HEK293 (cell line): ENCODE data around the gene PNMA1.

Source experiments
- CTCF ChIA-PET: fragments of 350-600 bp; formaldehyde crosslinking; extraction: SDS; loops from one replicate; lab custom pipeline; 2021; ENCODE audit warnings: antibody characterized with exemption; lab: Yijun Ruan, JAX
- POLR2A ChIA-PET: fragments of 300-600 bp; formaldehyde crosslinking; extraction: SDS; loops from one replicate; lab custom pipeline; 2020; ENCODE audit warnings: antibody characterized with exemption, inconsistent platforms; lab: Yijun Ruan, JAX
- H3K27ac ChIP-seq: fragments of 200-500 bp; sonication (Bioruptor generic); 2 replicates; pipeline ENCODE4 v1.5.1; 2014; ENCODE audit warnings: low read depth, low read length, control low read depth, inconsistent platforms; ENCODE audit errors: extremely low read depth
- H3K36me3 ChIP-seq, 2 experiments: fragments of 200-500 bp in 1 of 2; sonication (Bioruptor generic) in 1 of 2; 1 replicate in 1 of 2; 2 replicates in 1 of 2; pipeline ENCODE4 v1.5.1; 2014 to 2017; ENCODE audit warnings: inconsistent platforms in 2 of 2, low read length in 2 of 2; ENCODE audit not compliant: control insufficient read depth in 2 of 2, insufficient read depth in 1 of 2
- H3K4me1 ChIP-seq: fragments of 200-500 bp; sonication (Bioruptor generic); 2 replicates; pipeline ENCODE4 v1.5.1; 2014; ENCODE audit warnings: mild to moderate bottlenecking, low read length, inconsistent platforms; ENCODE audit not compliant: control insufficient read depth, insufficient read depth
- H3K4me3 ChIP-seq: 2 replicates; pipeline ENCODE4 v1.5.1; 2011; ENCODE audit warnings: low read depth, mild to moderate bottlenecking, control low read depth, low read length, moderate library complexity
- H3K9me3 ChIP-seq: fragments of 200-500 bp; sonication (Bioruptor generic); 2 replicates; pipeline ENCODE4 v1.5.1; 2014; ENCODE audit warnings: low read depth, low read length, inconsistent platforms; ENCODE audit not compliant: control insufficient read depth, insufficient read depth
- BCL11B ChIP-seq: fragments of 450-650 bp; formaldehyde crosslinking; IDR thresholded peaks from 2 replicates; pipeline ENCODE4 v1.5.1; 2016; ENCODE audit warnings: low read depth, missing biosample characterization, missing genetic modification characterization
- GLIS1 ChIP-seq: fragments of 450-650 bp; formaldehyde crosslinking; IDR thresholded peaks from 2 replicates; pipeline ENCODE4 v1.5.1; 2016; ENCODE audit warnings: missing biosample characterization, missing genetic modification characterization
- GLIS2 ChIP-seq: fragments of 450-650 bp; formaldehyde crosslinking; IDR thresholded peaks from 2 replicates; pipeline ENCODE4 v1.5.1; 2016; ENCODE audit warnings: missing biosample characterization, missing genetic modification characterization
- KLF16 ChIP-seq: fragments of 450-650 bp; formaldehyde crosslinking; IDR thresholded peaks from 2 replicates; pipeline ENCODE4 v1.5.1; 2017; ENCODE audit warnings: missing biosample characterization, missing genetic modification characterization
- MYNN ChIP-seq: fragments of 450-650 bp; formaldehyde crosslinking; IDR thresholded peaks from 2 replicates; pipeline ENCODE4 v1.5.1; 2016; ENCODE audit warnings: missing biosample characterization, missing genetic modification characterization, borderline replicate concordance
- YY1 ChIP-seq: fragments of 450-650 bp; formaldehyde crosslinking; IDR thresholded peaks from 2 replicates; pipeline ENCODE4 v1.5.1; 2018; ENCODE audit warnings: missing biosample characterization, missing genetic modification characterization
- ZBTB8A ChIP-seq: fragments of 450-650 bp; formaldehyde crosslinking; IDR thresholded peaks from 2 replicates; pipeline ENCODE4 v1.5.1; 2016; ENCODE audit warnings: missing biosample characterization, missing genetic modification characterization
- ZEB2 ChIP-seq: fragments of 450-650 bp; formaldehyde crosslinking; IDR thresholded peaks from 2 replicates; pipeline ENCODE4 v1.5.1; 2016; ENCODE audit warnings: missing biosample characterization, missing genetic modification characterization
- ZFP3 ChIP-seq: fragments of 450-650 bp; formaldehyde crosslinking; IDR thresholded peaks from 2 replicates; pipeline ENCODE4 v1.5.1; 2016; ENCODE audit warnings: low read depth, missing biosample characterization, missing genetic modification characterization
- ZNF140 ChIP-seq: fragments of 450-650 bp; formaldehyde crosslinking; IDR thresholded peaks from 2 replicates; pipeline ENCODE4 v1.5.1; 2016; ENCODE audit warnings: missing biosample characterization, missing genetic modification characterization
- ZNF266 ChIP-seq: fragments of 450-650 bp; formaldehyde crosslinking; IDR thresholded peaks from 2 replicates; pipeline ENCODE4 v1.5.1; 2016; ENCODE audit warnings: missing biosample characterization, missing genetic modification characterization, low read depth
- ZNF391 ChIP-seq: fragments of 450-650 bp; formaldehyde crosslinking; IDR thresholded peaks from 2 replicates; pipeline ENCODE4 v1.5.1; 2016; ENCODE audit warnings: low read depth, missing biosample characterization, missing genetic modification characterization, borderline replicate concordance
- ZNF394 ChIP-seq: fragments of 450-650 bp; formaldehyde crosslinking; IDR thresholded peaks from 2 replicates; pipeline ENCODE4 v1.5.1; 2016; ENCODE audit warnings: missing biosample characterization, missing genetic modification characterization, mild to moderate bottlenecking, moderate library complexity, borderline replicate concordance
- ZNF48 ChIP-seq: fragments of 450-650 bp; formaldehyde crosslinking; IDR thresholded peaks from 2 replicates; pipeline ENCODE4 v1.5.1; 2016; ENCODE audit warnings: missing biosample characterization, missing genetic modification characterization
- ZNF530 ChIP-seq: fragments of 450-650 bp; formaldehyde crosslinking; IDR thresholded peaks from 2 replicates; pipeline ENCODE4 v1.5.1; 2016; ENCODE audit warnings: low read depth, missing biosample characterization, missing genetic modification characterization
- ZNF561 ChIP-seq: fragments of 450-650 bp; IDR thresholded peaks from 2 replicates; pipeline ENCODE4 v1.5.1; 2018; ENCODE audit warnings: missing biosample characterization, missing genetic modification characterization, borderline replicate concordance
- ZNF664 ChIP-seq: fragments of 450-650 bp; formaldehyde crosslinking; IDR thresholded peaks from 2 replicates; pipeline ENCODE4 v1.5.1; 2016; ENCODE audit warnings: missing biosample characterization, missing genetic modification characterization
- ZSCAN23 ChIP-seq: fragments of 450-650 bp; formaldehyde crosslinking; IDR thresholded peaks from 2 replicates; pipeline ENCODE4 v1.5.1; 2016; ENCODE audit warnings: missing biosample characterization, missing genetic modification characterization
- TF ChIP-seq, protein P1 (sequence below): fragments of 450-650 bp; formaldehyde crosslinking; IDR thresholded peaks from 2 replicates; pipeline ENCODE4 v1.5.1; 2016; ENCODE audit warnings: missing biosample characterization, missing genetic modification characterization, borderline replicate concordance
- TF ChIP-seq, protein P2 (sequence below): fragments of 450-650 bp; formaldehyde crosslinking; IDR thresholded peaks from 2 replicates; pipeline ENCODE4 v1.5.1; 2016; ENCODE audit warnings: missing biosample characterization, missing genetic modification characterization
- TF ChIP-seq, protein P3 (sequence below): fragments of 450-650 bp; formaldehyde crosslinking; IDR thresholded peaks from 2 replicates; pipeline ENCODE4 v1.5.1; 2017; ENCODE audit warnings: missing biosample characterization, missing genetic modification characterization
- TF ChIP-seq, protein P4 (sequence below): fragments of 450-650 bp; formaldehyde crosslinking; IDR thresholded peaks from 2 replicates; pipeline ENCODE4 v1.5.1; 2016; ENCODE audit warnings: missing biosample characterization, missing genetic modification characterization
- TF ChIP-seq, protein P5 (sequence below): fragments of 450-650 bp; formaldehyde crosslinking; IDR thresholded peaks from 2 replicates; pipeline ENCODE4 v1.5.1; 2016; ENCODE audit warnings: missing biosample characterization, missing genetic modification characterization

The PNMA1 gene

DNA sequence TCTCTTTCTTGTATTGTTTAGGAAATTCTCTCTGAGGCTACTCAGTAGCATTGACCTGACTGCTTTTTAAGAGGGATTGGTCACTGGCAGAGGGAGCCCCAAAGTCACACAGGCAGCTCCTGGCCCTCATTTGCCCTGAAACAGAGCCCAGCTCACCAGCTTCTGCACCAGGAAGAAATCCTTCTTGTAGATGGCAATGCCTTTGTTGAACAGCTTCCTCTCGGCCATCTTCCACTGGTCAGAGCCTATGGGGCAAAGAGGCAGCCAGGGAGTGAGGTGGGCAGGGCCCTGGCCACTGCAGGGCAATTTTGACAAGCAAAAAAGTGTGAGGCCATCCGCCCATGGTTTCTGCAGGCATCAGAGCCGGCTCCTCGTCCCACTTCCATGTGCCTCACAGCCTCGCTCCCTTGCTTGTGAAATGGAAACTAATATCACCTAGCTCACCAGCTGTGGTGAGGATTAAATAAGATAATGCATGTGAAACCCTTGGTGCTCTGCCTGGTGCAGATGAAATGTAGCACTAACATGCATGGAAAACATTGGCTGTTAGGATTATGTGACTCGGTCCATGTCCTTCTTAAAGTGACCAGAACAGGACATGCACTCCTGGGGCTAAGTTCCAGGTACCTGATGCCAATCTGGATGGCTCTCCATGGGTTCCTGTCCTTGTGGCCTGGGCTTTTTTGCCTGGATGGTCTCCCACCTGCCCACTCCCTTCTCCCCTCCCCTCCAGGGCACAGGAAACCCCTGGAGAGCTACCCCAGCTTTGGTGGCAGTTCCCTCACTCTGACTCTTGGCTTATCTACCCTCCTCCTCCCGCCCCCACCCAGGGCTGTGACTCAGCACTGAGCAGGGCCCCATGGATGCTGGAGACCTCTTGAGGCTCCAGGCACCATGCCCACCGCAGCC is 11.2 kb upstream of the PNMA1 start (continued):
- TF ChIP-seq, protein P1, sequence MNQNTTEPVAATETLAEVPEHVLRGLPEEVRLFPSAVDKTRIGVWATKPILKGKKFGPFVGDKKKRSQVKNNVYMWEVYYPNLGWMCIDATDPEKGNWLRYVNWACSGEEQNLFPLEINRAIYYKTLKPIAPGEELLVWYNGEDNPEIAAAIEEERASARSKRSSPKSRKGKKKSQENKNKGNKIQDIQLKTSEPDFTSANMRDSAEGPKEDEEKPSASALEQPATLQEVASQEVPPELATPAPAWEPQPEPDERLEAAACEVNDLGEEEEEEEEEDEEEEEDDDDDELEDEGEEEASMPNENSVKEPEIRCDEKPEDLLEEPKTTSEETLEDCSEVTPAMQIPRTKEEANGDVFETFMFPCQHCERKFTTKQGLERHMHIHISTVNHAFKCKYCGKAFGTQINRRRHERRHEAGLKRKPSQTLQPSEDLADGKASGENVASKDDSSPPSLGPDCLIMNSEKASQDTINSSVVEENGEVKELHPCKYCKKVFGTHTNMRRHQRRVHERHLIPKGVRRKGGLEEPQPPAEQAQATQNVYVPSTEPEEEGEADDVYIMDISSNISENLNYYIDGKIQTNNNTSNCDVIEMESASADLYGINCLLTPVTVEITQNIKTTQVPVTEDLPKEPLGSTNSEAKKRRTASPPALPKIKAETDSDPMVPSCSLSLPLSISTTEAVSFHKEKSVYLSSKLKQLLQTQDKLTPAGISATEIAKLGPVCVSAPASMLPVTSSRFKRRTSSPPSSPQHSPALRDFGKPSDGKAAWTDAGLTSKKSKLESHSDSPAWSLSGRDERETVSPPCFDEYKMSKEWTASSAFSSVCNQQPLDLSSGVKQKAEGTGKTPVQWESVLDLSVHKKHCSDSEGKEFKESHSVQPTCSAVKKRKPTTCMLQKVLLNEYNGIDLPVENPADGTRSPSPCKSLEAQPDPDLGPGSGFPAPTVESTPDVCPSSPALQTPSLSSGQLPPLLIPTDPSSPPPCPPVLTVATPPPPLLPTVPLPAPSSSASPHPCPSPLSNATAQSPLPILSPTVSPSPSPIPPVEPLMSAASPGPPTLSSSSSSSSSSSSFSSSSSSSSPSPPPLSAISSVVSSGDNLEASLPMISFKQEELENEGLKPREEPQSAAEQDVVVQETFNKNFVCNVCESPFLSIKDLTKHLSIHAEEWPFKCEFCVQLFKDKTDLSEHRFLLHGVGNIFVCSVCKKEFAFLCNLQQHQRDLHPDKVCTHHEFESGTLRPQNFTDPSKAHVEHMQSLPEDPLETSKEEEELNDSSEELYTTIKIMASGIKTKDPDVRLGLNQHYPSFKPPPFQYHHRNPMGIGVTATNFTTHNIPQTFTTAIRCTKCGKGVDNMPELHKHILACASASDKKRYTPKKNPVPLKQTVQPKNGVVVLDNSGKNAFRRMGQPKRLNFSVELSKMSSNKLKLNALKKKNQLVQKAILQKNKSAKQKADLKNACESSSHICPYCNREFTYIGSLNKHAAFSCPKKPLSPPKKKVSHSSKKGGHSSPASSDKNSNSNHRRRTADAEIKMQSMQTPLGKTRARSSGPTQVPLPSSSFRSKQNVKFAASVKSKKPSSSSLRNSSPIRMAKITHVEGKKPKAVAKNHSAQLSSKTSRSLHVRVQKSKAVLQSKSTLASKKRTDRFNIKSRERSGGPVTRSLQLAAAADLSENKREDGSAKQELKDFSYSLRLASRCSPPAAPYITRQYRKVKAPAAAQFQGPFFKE = no peak
- no peak for TF ChIP-seq ZNF664
- TF ChIP-seq ZBTB8A (tag by site-specific recombination) = no peak
- TF ChIP-seq GLIS2 (tag by site-specific recombination) = 0 out of 2 replicates have a peak, but pooled peaks have one; percentile 29
- TF ChIP-seq ZNF391 (tag by site-specific recombination) = no peak
- TF ChIP-seq GLIS1 (tag by site-specific recombination) = peak; percentile 86
- TF ChIP-seq BCL11B (tag by site-specific recombination) = no peak
- TF ChIP-seq, protein P2, sequence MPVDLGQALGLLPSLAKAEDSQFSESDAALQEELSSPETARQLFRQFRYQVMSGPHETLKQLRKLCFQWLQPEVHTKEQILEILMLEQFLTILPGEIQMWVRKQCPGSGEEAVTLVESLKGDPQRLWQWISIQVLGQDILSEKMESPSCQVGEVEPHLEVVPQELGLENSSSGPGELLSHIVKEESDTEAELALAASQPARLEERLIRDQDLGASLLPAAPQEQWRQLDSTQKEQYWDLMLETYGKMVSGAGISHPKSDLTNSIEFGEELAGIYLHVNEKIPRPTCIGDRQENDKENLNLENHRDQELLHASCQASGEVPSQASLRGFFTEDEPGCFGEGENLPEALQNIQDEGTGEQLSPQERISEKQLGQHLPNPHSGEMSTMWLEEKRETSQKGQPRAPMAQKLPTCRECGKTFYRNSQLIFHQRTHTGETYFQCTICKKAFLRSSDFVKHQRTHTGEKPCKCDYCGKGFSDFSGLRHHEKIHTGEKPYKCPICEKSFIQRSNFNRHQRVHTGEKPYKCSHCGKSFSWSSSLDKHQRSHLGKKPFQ (tag by site-specific recombination) = no peak
- TF ChIP-seq ZNF394 = no peak
- TF ChIP-seq, protein P3, sequence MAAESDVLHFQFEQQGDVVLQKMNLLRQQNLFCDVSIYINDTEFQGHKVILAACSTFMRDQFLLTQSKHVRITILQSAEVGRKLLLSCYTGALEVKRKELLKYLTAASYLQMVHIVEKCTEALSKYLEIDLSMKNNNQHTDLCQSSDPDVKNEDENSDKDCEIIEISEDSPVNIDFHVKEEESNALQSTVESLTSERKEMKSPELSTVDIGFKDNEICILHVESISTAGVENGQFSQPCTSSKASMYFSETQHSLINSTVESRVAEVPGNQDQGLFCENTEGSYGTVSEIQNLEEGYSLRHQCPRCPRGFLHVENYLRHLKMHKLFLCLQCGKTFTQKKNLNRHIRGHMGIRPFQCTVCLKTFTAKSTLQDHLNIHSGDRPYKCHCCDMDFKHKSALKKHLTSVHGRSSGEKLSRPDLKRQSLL (tag by site-specific recombination) = peak; percentile 79
- no peak for TF ChIP-seq ZNF561
- no peak for TF ChIP-seq KLF16 (tag by site-specific recombination)
- TF ChIP-seq, protein P4, sequence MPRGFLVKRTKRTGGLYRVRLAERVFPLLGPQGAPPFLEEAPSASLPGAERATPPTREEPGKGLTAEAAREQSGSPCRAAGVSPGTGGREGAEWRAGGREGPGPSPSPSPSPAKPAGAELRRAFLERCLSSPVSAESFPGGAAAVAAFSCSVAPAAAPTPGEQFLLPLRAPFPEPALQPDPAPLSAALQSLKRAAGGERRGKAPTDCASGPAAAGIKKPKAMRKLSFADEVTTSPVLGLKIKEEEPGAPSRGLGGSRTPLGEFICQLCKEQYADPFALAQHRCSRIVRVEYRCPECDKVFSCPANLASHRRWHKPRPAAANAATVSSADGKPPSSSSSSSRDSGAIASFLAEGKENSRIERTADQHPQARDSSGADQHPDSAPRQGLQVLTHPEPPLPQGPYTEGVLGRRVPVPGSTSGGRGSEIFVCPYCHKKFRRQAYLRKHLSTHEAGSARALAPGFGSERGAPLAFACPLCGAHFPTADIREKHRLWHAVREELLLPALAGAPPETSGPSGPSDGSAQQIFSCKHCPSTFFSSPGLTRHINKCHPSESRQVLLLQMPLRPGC (tag by site-specific recombination) = no peak

DNA sequence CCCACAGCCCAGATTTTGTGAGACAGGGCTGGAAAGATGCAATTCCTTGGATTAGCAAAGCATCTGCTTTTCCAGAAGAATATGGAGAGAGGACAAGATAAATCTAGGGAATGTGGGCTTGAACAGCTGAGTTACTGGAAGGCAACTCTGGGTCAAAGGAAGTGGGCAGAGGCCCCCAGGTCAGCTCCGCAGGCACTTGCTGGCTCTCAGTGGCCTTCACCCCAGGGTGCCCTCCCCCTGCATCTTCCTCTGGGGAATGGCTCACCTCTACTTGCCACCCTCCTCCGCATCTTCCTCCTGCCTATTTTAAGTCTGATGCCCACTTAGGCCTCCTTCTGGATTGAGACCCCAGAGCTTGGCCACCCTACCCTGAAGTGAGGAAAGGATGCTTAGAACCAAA is 10.5 kb upstream of the PNMA1 start:
- POLR2A ChIA-PET = no interaction called here
- Histone ChIP-seq H3K4me3 (no peak overlapping the region), H3K27ac (no peak overlapping the region), H3K9me3 (no peaks in the 10 kb centered on the region), H3K4me1 (0 out of 2 replicates have a peak, but pooled peaks cover 3% of the 10 kb centered on the region), H3K36me3 (peaks cover 32 to 99% of the 10 kb centered on the region in 2 experiments)
- TF ChIP-seq ZSCAN23 (tag by site-specific recombination) = no peak
- TF ChIP-seq MYNN (tag by site-specific recombination) = no peak
- no peak for TF ChIP-seq ZNF140 (tag by site-specific recombination)
- TF ChIP-seq ZNF266 = no peak
- TF ChIP-seq ZNF48 (tag by site-specific recombination) = no peak
- TF ChIP-seq ZNF530 (tag by site-specific recombination) = no peak
- no peak for TF ChIP-seq ZEB2 (tag by site-specific recombination)
- no peak for TF ChIP-seq ZFP3 (tag by site-specific recombination)
- TF ChIP-seq, protein P5, sequence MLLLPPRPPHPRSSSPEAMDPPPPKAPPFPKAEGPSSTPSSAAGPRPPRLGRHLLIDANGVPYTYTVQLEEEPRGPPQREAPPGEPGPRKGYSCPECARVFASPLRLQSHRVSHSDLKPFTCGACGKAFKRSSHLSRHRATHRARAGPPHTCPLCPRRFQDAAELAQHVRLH (tag by site-specific recombination) = no peak
- no peak for TF ChIP-seq YY1
- CTCF ChIA-PET = no interaction called here
